ENCODE measurements around the gene SLC25A11.

GRCh38 chr17:4898351-4898750 lies 41.5 kb downstream of the SLC25A11 start:
- no peak for TF ChIP-seq POLR2A (IDR thresholded peaks at IDR 0.05; ENCODE audit: low read depth, low read length)
- TF ChIP-seq POLR2AphosphoS5 (IDR thresholded peaks at IDR 0.05; ENCODE audit: low read depth, low read length): no peak
- TF ChIP-seq SPI1 (IDR thresholded peaks at IDR 0.05; ENCODE audit: low read depth, low read length): no peak
